H54 (cell line): Measurements from ENCODE around the gene PHF21A.
"Not testable (repeated sequence)": the region's sequence is repeated elsewhere in the genome, so short reads cannot be mapped to it uniquely, and the experiment has no call there.

ENCODE experiments used
- DNase-seq: peaks from one replicate; pipeline ENCODE4 v3.0.0; 2011; ENCODE audit warnings: low spot score, mixed read lengths; ENCODE audit not compliant: insufficient read length
- FAIRE-seq: peaks from 3 replicates; lab custom pipeline; 2011; peaks lifted over from hg19 to GRCh38; lab: Jason Lieb, UNC
- POLR2A ChIP-seq: IDR thresholded peaks from 2 replicates; pipeline ENCODE4 v1.6.1; 2011; ENCODE audit warnings: low read depth, mild to moderate bottlenecking, low read length

The PHF21A gene

DNA sequence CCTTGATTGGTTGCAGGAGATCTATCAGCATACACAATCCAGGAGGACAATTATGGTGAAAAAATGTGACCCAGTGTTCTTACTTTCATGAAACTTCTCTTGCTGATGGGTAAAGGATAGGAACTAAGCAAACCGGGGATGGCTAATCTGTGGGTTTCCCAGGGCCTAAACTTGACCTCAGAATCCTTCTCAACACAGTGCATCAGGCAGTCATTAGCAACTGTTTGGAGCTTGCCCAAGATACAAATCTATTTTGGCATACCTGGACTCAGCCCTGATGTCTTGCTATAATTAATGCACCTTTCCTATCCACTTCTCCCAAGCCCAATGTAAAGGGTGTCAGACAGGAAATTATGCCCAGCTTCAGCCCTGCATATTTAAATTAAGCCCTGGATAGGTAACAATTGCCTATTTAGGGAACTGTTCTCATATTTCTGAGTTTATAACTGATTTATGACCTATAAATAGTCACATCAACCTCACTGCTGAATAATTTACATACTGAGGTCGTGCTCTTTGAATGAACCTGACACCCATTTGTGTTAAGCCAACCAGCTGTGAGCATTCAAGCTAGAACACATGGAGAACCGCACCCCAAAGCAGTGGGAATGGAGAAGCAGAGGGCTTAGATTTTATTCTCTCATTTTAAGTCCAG lies 9.2 kb upstream of the PHF21A start:
- DNase-seq: no peak
- FAIRE-seq: no peak
- TF ChIP-seq POLR2A: no peak

DNA sequence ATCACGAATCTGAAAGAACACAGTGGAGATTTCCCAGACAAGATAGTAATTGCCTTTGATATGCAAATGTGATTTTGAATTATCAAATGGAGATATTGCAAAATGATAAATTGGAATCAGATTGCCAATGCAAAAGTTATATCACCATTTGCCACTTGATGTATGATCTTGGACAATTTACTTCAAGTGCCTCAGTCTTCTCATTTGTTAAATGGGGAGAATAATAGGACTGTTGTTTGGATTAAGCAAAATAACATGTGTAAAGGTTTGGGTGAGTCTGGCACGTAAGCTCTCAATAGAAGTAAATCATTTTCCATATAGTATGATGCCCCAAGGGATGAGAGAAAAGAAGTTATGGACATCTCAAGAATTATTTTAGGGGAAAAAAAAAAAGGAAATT lies 7.9 kb upstream of the PHF21A start:
- DNase-seq (no peak), FAIRE-seq (no peak)
- TF ChIP-seq POLR2A: no peak

DNA sequence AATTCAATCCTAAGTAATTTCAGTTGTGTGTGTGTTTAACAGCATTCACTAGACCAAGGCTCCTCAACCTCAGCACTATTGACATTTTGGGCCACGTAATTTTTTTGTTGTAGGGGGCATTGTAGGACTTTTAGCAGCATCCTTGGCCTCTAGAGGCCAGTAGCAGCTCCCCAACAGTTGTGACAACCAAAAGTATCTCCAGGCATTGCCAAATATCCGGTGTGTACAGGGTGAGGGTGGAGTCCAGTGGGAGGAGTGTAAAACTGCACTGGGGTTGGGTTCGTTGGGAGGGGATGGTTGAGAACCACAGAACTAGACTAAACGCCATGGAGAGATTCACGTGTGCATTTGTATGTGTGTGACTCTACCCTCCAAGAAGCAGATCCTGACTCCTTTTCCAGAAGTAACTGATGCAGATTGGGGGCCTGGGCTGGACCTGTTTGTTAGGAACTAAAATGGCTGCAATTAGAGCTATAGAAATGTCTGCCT lies 5.9 kb upstream of the PHF21A start:
- DNase-seq (peak; percentile 93), FAIRE-seq (peak; percentile 99)
- no peak for TF ChIP-seq POLR2A

DNA sequence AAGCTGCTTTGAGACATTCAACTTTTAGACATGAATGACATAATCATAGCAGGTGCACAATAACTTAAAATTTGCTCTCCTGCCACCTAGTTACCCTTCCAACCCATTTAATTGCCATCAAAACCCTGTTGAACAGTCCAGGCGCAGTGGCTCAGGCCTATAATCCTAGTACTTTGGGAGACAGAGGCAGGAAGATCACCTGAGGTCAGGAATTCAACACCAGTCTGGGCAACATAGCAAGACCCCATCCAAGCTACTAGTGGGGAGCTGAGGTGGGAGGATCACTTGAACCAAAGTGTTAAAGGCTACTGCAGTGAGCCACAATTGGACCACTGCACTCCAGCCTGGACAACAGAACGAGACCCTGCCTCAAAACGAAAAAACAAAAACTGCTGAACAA lies 4.0 kb upstream of the PHF21A start:
- FAIRE-seq: no peak
- DNase-seq: no peak
- TF ChIP-seq POLR2A: no peak

DNA sequence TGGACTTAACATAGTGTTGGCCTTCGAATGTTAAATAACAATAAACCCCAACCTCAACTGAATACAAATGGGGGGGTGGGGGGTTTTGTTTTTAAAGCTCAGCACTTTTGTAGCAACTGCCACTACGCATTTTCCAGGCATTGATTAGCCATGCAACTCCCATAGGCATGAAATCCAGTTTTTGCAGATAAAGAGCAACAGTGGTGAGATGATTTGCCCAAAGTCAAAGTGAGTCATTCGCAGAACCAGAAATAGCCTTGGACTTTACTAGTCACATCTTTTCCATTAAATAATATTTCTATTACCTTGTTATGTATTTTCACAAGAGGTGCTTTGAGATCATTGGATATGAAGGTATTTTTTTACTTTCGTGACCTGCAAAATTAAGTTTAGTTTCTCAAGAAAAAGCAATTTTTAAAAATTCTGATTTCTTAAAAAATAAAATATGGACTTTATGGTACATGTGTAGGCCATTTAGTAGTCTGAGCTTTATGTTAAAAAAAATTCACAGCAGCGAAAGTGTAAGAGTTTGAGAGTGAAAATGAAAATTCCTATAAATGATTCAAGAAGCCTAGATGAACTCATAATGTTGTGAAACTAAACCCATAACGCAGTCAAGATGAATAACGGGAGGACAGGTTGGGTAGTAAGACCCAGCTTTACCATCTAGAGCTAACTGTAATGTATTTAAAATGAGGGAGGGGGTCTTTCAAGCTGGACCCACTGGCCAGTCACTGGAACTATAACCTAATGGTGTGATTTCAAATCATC lies 1.9 kb upstream of the PHF21A start:
- no peak for DNase-seq
- no peak for FAIRE-seq
- no peak for TF ChIP-seq POLR2A

DNA sequence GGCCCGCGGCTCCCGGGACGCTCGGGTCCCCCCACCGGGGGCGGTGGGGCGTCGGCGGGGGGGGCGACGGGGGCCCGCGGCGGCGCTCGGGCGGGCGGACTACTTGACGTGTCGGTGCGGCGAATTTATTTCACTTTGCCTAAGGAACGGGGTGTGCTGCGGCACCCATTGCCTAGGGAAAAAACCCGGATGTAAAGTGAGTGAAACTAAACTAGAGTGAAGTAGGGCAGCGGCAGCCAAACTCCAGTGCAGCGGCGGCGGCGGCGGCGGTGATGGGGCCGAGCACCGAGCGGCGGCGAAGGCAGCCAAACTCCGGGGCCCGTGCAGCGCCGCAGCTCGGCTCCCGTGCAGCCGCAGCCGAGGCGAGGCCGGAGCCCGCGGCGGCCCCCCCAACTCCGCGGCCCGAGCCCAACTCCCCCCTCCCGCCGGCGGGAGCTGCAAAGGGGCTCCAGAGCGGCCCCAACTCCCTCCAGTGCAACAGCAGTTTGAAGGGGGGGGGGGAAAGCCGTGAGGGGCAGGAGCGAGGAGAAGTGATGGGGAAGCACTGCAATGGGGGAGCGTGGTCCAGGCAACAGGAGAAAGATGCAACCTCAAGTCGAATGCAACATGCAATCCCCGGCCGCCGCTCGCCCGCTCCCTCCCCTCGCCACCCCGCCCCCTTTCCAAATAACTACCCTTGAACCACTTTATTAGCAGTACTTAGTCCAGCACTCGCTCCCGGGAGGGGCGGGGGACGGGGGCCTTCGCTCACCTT lies 647 bp upstream of the PHF21A start:
- no peak for FAIRE-seq
- peak; percentile 62 for DNase-seq
- TF ChIP-seq POLR2A: peak; percentile 14; the same call in 1 of the 2 replicates

DNA sequence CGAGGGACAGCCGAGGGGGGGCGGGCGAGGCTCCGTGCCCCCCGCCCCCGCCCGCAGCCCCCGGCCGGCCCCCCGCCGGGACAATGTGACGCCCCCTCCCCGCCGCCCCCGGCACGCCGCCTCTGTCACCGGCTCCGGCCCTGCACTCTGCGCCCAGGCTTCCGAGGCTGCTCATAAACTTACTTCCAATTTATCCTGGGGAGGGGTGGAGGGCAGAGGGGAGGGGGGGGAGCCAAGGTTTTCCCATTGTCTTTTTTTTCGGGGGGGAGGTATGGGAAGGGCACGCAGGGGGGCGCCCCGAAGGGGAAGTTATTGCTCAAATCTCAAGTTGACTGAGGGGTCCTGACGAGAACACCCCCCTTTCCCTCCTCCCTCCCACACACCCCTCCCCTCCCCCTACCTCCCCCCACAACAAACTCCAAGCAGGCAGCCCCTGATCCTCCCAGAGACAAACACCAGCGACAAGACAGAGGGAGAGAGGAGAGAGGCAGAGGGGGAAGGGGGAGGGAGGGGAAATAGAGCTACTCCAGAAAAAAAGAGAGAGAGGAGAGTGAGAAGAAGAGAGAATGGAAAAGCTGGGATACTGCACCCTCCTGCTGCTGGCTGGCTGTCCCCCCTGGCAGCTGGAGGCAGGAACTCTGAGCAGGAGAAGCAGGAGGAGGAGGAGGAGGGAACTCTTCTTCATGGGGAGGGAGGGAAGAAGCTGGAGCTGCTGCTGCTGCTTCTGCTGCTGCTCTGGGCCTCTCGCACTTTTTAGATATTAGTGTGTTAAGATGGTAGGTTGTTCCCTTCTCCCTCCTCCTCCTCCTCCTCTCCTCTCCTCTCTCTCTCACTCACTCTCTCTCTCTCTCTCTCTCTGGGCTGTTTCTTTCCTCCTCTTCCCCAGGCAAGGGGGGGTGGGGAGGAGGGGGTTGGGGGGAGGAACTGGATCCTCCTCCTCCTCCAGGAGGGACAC lies 631 bp downstream of the PHF21A start:
- no peak for FAIRE-seq

DNA sequence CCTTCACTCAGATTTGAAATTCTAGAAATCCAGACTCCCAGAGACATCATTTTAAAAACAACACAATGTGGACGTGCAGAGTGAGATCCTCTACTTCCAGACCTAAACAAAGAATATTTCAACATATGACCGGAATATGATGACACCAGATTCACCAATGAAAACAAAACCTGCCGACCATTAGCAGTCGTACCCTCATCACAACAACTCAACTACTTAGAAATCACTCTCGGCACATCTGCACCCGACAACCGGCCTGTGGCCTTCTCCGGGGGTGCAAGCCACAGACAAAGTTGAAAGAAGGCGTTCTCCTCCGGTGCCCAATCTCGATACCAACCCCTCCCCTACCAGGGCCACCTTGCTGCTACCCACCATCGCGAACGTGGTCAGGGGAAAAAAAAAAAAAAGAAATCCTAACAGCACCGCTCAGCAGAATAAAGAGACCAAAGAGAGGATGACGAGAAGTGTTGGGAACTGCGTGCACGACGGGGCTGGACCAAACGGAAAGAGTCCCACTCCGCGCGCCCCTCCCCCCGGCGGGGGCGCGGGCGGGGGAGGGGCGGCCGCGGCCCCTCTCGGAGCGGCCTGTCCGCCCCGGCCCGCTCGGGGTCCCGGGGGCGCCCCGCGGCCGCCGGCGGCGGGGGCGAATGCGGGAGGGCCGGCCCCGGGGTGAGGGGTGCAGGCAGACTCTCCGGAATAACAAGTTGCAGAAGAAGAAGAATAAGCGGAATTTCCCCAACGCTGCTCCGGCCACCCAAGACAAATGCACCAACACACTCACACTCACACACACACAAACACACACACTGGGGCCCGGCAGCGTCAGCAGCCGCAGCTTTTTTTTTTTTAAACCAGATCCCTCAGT lies 1.7 kb downstream of the PHF21A start:
- TF ChIP-seq POLR2A: no peak
- FAIRE-seq (peak; percentile 92), DNase-seq (no peak)

More for the DNA sequence above, 631 bp downstream of the PHF21A start:
- DNase-seq: peak; percentile 77
- TF ChIP-seq POLR2A: 0 out of 2 replicates have a peak, but pooled peaks have one; percentile 18

DNA sequence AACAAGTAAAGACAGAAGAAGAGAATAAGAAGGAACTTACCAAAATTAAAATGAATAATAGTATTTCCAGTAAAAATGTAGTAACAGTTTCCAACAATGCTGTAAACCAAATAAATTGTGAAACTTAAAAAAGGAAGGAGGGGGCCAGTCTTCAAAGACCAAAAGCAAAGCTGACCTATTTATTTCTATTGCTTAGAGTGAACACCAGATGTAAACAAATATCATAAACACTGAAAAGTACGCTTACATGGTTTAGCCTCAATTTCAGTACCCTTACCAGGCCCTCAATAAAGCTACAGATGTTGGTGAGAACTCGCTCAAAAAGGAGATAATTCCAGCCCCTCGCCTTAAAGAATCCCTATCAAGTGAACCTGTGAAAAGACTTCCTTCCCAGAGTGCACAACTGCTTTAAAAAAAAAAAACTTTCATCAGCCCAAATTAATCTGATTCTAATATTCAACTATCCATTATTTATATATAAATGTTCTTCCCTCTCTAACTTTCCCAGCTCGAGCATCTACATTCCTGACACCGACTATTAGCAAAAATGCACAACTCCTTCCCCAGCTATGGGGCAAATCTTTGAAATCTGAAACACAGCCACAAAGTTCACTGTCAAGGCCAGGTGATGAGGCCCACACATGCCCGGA lies 2.4 kb downstream of the PHF21A start:
- DNase-seq (no peak), FAIRE-seq (peak; percentile 15)
- TF ChIP-seq POLR2A: no peak

DNA sequence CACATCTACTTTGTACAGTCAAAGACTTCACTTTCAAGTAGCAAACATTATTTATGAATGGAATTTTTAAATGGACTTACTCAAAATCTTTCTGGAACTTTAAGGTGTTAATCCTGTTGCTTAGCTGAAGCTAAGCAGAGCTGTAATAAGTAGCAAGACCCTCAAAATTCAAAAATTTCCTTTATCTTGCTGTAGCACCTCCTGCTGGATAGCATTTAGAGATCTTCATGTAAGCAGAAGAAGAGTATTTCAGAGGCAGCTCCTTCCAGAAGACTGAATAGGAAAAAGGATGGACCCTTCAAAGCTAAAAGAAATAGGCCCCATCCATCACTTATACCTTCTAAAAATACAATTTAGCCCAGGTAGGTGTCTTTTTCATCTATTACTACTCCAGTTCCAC lies 3.4 kb downstream of the PHF21A start:
- DNase-seq (no peak), FAIRE-seq (peak; percentile 62)
- TF ChIP-seq POLR2A: no peak

DNA sequence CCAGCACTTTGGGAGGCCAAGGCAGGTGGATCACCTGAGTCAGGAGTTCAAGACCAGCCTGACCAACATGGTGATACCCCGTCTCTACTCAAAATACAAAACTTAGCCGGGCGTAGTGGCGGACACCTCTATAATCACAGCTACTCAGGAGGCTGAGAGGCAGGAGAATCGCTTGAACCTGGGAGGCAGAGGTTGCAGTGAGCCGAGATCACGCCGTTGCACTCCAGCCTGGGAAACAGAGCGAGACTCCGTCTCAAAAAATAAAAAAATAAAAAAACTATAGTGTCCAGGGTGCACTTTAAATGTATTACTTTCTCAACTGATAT lies 4.6 kb downstream of the PHF21A start:
- FAIRE-seq, DNase-seq: not testable (repeated sequence)
